Measurements from ENCODE around the gene NOX3.
"Not testable (repeated sequence)": the region's sequence is repeated elsewhere in the genome, so short reads cannot be mapped to it uniquely, and the experiment has no call there.

Gene NOX3

DNA sequence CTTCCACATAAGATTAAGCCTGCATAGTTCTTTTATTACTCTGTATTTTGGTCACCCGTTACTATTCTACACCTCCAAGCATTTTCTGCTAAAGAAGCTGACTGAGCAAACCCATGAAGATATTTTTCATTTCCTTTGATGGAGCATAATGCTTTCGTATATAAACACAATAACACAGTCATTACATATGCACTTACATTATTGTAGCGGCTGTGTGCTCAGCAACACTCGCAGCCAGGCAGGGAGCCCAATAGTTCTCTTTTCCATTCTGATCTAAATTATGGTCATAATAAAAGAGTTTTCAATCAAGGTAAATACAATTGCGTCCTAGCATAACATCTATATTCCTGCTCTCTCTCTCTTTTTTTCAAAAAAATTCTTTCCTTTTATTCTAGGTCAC lies 71.7 kb downstream of the NOX3 start:
- no peak overlapping the region for H3K4me3 Mint-ChIP-seq
- DNase-seq, result no peak
- no peaks in the 10 kb centered on the region for H3K27me3 Mint-ChIP-seq
- H3K9me3 Mint-ChIP-seq, result peaks cover 9 to 18% of the 10 kb centered on the region in 2 donors
- peaks cover 13% of the 10 kb centered on the region for H3K4me1 Mint-ChIP-seq
- ATAC-seq, result no peak
- no peak overlapping the region for H3K27ac Mint-ChIP-seq

DNA sequence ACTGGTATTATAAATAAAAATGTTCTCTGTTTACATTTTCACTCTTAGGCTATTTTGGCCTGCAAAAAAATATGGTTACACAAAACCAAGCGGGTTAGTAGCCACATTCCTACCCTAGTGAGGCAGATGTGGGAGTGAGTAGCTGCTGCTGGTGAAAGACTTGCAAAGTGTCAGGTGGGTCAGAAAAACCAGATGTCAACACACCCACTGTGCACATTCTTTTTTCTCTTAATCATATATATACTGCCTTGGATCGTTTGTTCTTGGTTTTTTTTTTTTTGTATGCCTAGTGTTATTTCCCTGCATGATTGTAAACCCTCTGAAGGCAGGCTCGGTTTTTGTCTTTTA lies 73.3 kb downstream of the NOX3 start:
- DNase-seq (no peak), ATAC-seq (no peak)
- Mint-ChIP-seq H3K9me3 (peaks cover under 1 to 13% of the 10 kb centered on the region in 2 donors), H3K4me1 (peaks cover 10% of the 10 kb centered on the region), H3K4me3 (no peak overlapping the region), H3K27me3 (no peaks in the 10 kb centered on the region), H3K27ac (no peak overlapping the region)

DNA sequence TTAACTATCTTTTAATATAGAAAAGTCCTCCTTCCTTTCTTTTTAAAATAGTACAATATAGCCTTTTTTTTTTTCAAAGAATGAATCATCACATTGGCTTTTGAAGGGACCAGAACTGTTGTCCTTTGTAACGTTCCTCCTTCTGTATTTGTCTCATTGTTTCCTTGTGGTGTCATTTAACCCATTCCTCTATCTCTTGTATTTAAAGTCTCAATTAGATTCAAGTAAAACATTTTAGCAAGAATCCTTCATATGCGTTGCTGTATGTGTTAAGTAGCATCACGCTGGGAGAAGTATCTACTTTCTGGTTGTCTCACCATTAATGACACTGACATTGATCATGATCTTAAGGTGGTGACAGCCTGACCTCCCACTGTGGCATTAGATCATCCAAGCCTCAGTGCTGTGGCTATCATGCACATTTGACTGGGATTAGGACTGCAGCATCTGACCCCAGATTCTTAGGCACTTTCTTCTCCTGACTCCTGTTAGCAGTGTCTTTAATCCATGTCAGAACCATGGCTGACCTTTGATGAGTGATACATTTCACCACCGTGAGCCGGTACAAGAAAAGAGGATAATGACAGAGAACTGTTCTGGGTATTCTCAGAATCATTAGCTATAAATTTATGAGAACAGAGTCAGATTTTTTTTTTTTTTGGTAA lies 73.8 kb downstream of the NOX3 start:
- Mint-ChIP-seq H3K27ac (no peak overlapping the region), H3K4me3 (no peak overlapping the region), H3K27me3 (no peaks in the 10 kb centered on the region), H3K9me3 (peaks cover 0 to 10% of the 10 kb centered on the region in 2 donors), H3K4me1 (peaks cover 10% of the 10 kb centered on the region)
- DNase-seq, result no peak
- no peak for ATAC-seq

DNA sequence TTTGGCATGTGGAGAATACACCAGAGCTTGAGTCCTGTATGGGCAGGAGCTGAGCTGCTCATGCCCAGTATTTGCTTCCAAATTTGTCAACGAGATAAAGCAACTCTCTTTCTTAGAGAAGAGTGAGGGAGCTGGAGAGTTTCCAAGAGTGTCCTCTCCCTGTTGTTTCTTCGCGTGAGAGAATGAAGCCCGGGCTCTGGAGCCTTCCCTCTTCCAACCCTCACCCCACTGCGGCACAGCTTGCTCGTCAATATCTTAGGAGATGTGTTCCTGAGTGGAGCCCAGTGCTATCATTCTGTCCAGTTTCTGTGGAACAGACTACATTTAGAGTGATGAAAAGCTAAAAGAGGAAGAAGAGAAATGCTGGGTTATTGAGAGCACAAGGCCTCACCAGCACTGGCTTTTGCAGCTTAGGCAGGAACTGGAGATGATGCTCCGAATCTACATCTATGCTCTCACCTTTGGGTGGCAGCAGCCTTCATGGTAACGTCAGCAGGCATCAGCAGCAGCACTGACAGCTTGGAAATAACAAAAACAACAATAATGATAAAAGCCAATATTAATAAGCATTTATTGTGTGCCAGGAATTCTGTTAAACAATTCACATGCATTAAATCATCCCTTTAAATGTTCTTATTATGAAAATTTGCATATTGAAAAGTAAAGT lies 74.8 kb downstream of the NOX3 start:
- Mint-ChIP-seq H3K4me3 (no peak overlapping the region), H3K27me3 (no peaks in the 10 kb centered on the region), H3K27ac (no peak overlapping the region), H3K4me1 (peaks cover 10% of the 10 kb centered on the region), H3K9me3 (peaks cover 0 to 13% of the 10 kb centered on the region in 2 donors)
- DNase-seq (no peak), ATAC-seq (no peak)

DNA sequence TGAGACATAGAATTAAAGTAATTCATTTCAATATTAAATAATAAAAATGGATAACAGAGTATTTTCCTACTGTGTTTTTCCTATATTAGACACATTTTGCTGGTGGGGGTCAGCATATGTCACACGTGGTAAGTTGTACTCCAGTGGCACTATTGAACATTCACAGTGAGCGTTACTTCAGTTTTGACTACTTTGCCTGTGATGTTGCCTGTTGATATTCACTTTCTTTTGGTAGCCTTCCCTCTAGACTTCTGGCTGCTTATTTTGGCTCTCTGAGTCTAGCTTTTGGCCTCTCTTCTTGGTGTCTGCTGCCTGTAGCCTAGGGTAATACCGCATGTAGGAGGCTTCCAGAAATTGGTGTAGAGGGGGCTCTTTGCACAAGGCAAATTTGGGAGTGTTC lies 76.9 kb downstream of the NOX3 start:
- H3K27me3 Mint-ChIP-seq, result no peaks in the 10 kb centered on the region
- H3K27ac Mint-ChIP-seq, result no peak overlapping the region
- ATAC-seq, result no peak
- no peak for DNase-seq
- H3K4me1 Mint-ChIP-seq, result peaks cover 10% of the 10 kb centered on the region
- peaks cover 0 to 7% of the 10 kb centered on the region in 2 donors for H3K9me3 Mint-ChIP-seq
- no peak overlapping the region for H3K4me3 Mint-ChIP-seq

DNA sequence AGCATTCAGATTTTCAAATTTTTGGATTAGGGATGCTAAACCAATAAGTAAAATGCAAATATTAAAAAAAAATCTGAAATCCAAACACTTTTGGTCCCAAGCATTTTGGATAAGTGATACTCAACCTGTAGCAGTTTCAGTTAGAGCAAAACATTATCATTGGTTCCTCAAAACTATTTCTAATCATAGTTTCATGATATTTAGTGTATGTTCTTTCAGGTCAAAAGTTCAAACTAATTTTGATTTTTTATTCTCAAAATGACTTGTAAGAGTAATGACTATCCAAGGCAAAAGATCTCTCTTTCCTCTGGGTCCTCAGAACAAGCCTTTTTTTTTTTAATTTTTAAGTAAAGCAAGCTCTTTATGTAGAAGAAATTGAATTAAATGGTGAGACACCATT lies 77.4 kb downstream of the NOX3 start:
- peaks cover 10% of the 10 kb centered on the region for H3K4me1 Mint-ChIP-seq
- DNase-seq, result no peak
- H3K4me3 Mint-ChIP-seq, result no peak overlapping the region
- peaks cover 0 to 7% of the 10 kb centered on the region in 2 donors for H3K9me3 Mint-ChIP-seq
- no peak for ATAC-seq
- H3K27ac Mint-ChIP-seq, result no peak overlapping the region
- peaks cover 2% of the 10 kb centered on the region for H3K27me3 Mint-ChIP-seq

DNA sequence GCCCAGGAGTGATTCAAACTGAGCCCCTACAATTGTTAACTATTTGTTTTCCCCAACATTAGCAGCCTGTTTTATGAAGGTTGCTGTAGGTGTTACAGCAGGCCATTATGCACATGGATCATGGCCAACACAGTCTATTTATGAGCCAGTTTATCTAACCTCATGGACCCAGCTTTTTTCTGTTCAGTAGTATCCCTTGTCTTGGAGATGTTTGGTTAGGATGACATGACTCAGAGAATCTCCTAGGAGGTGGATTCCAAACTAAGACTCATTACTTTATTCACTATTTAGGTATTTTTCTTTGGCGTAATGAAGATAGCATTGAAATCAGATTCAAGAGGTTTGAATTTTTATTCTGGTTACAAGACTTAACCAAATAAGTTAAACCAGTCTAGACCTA lies 78.6 kb downstream of the NOX3 start:
- H3K4me3 Mint-ChIP-seq, result no peak overlapping the region

DNA sequence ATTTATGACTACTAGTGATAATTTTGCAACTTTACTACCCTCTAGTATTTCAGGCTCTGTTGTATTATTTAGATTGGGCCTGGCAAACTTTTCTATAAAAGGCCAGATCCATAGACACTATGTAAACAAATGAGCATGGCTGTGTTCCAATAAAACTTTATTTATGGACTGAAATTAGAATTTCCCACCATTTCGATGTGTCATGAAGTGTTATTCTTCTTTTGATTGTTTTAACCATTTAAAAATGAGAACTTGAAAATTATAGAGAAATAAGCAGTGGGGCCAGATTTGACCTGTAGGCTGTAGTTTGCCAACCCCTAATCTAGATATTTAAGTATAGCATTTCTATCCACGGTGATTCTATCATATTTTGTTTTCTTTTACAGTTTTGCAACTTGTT lies 79.8 kb downstream of the NOX3 start:
- peaks cover 10% of the 10 kb centered on the region for H3K27me3 Mint-ChIP-seq
- H3K4me3 Mint-ChIP-seq, result no peak overlapping the region
- ATAC-seq (no peak), DNase-seq (no peak)
- H3K4me1 Mint-ChIP-seq, result peaks cover 5% of the 10 kb centered on the region
- no peak overlapping the region for H3K27ac Mint-ChIP-seq
- H3K9me3 Mint-ChIP-seq, result peaks cover 0 to 7% of the 10 kb centered on the region in 2 donors

More for the DNA sequence above, 78.6 kb downstream of the NOX3 start:
- H3K9me3 Mint-ChIP-seq, result peaks cover 0 to 7% of the 10 kb centered on the region in 2 donors
- ATAC-seq (no peak), DNase-seq (no peak)
- no peak overlapping the region for H3K27ac Mint-ChIP-seq
- H3K4me1 Mint-ChIP-seq, result peaks cover 10% of the 10 kb centered on the region
- peaks cover 10% of the 10 kb centered on the region for H3K27me3 Mint-ChIP-seq

DNA sequence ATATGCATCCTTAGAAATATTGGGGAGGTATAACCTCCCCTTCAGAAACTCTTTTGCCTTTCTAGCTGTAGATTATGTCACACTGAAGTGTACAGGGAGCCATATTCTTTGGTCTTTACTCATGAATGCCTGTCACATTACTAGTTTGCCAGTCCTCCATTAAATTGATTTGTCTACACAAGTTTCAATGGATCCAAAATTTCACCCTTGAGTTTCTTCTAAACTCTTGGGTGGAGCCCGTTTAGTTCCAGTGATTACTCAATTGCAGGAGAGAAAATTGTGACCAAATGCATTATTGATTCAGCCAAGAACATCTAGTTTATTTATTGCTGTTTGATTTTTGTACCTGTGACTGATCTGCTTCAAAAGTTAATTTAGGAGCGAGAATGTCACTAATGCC lies 81.0 kb downstream of the NOX3 start:
- no peak overlapping the region for H3K4me3 Mint-ChIP-seq
- H3K27me3 Mint-ChIP-seq, result peaks cover 10% of the 10 kb centered on the region
- peaks cover 5% of the 10 kb centered on the region for H3K4me1 Mint-ChIP-seq
- ATAC-seq (no peak), DNase-seq (no peak)
- peaks cover 0 to 7% of the 10 kb centered on the region in 2 donors for H3K9me3 Mint-ChIP-seq
- H3K27ac Mint-ChIP-seq, result no peak overlapping the region

DNA sequence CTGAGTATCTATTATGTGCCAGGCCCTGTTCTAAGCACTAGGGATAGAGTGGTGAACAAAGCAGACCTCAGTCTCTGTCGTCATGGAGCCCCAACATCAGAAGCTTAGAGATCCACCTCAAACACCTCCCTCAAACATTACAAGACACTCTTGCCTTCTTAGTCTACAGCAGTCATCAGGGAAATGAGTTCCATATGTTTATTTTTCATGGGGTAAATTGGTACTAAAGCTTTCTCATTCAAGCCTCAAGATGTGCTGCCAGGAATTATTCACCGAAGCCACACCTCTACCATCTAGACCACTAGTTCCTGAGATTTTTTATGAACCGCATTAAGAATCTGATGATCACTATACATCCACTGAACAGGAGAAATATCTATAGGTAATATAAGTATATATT lies 82.4 kb downstream of the NOX3 start:
- Mint-ChIP-seq H3K27ac (no peak overlapping the region), H3K27me3 (peaks cover 10% of the 10 kb centered on the region), H3K9me3 (peaks cover 0 to 7% of the 10 kb centered on the region in 2 donors), H3K4me3 (no peak overlapping the region), H3K4me1 (no peaks in the 10 kb centered on the region)
- ATAC-seq (no peak), DNase-seq (no peak)

DNA sequence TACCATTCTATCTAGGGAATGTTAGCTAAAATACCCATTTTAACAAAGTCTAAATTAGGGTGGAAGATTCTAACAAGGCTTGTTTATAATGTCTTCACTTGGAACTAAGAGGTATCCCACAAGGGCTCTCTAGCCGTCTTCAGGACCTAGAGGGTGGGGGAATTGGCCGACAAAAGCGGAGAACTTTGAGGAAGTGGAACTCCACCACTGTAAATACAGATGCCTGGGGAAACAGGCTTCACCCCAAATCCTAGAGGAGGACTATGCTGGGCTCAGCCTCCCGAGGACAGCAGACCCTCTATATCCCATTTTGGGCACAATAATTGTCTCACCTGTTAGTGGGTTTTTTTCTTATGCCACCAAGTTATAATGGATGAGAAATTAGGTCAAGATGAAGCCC lies 83.4 kb downstream of the NOX3 start:
- DNase-seq (no peak), ATAC-seq (no peak)
- Mint-ChIP-seq H3K27me3 (peaks cover 10% of the 10 kb centered on the region), H3K27ac (no peak overlapping the region), H3K4me1 (no peaks in the 10 kb centered on the region), H3K4me3 (no peak overlapping the region), H3K9me3 (peaks cover 0 to 7% of the 10 kb centered on the region in 2 donors)

DNA sequence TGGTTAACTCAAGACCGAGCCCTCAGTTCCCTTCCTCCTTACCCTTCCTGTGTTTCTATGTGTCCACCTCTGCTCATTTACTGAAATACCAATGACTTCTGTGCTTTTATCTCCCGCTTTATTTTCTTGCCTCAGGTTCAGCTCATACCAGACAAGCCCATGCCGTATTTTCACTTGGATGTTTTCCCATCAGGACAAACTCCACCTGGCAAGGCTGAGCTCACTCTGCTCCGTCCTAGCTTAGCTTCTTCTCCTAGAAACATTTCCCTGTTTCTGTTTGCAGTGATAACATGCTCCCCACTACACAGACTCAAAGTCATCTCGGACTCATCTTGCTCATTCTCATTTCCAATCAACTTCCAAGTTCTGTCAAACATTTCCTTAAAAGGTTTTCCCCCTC lies 84.4 kb downstream of the NOX3 start:
- no peak overlapping the region for H3K27ac Mint-ChIP-seq
- peaks cover 10% of the 10 kb centered on the region for H3K27me3 Mint-ChIP-seq
- no peaks in the 10 kb centered on the region for H3K4me1 Mint-ChIP-seq
- no peak overlapping the region for H3K4me3 Mint-ChIP-seq
- ATAC-seq (no peak), DNase-seq (no peak)
- H3K9me3 Mint-ChIP-seq, result peaks cover 4 to 5% of the 10 kb centered on the region in 2 donors

DNA sequence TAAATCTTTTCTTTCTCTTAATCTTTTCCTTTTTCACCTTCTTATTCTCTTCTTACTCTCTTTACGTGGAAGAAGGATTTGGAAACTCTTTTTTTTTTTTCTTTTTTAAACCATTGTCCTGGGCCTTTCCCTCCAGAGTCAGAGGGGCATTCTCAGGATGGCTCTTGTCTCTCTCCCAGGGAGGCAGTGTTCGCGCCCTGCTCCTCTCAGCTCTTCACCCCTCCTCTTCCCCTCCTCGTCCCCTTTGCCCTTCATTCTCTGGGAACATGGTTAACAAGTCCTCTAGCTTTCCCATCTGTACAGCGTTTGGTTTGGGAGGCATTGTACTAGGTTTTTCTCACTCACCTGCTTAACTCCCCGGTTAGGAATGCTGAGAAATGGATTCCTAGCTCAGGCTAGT lies 89.3 kb downstream of the NOX3 start:
- no peak overlapping the region for H3K4me3 Mint-ChIP-seq
- peak overlapping the region in 1 of 2 donors; percentile 35 for H3K27ac Mint-ChIP-seq
- peaks cover 5% of the 10 kb centered on the region for H3K4me1 Mint-ChIP-seq
- ATAC-seq (no peak), DNase-seq (no peak)
- H3K27me3 Mint-ChIP-seq, result no peaks in the 10 kb centered on the region
- H3K9me3 Mint-ChIP-seq, result peaks cover 8 to 14% of the 10 kb centered on the region in 2 donors

DNA sequence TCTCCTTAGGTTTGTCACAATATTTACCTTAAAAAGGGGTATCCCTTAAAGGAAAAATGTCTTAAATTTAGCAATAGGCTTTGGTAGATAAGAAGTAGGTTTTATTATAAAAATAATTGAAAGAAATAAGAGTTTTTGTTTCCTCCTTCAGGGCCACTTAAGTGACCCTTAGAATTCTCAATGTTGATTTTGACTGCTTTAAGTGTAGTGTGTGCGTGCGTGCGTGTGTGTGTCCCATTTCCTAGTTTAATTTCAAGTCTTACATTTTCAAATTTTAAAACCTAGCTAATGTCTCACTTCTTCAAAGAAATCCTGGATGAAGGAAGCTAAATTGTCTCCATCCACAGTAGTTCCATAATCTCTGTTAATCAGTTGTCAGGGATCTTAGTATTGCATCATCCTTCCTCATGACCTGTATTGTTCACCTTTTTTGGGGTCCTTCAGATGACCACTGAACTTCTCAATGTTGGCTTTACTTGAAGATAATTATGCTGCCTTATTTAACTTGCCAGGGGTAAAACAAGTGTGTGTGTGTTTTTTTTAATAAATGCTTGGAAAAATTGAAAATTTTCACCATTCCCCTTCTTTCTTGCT lies 90.7 kb downstream of the NOX3 start:
- H3K27me3 Mint-ChIP-seq, result no peaks in the 10 kb centered on the region
- peak overlapping the region; percentile 57 to 77 for H3K27ac Mint-ChIP-seq
- peaks cover 5% of the 10 kb centered on the region for H3K4me1 Mint-ChIP-seq
- ATAC-seq (no peak), DNase-seq (no peak)
- peaks cover 8 to 14% of the 10 kb centered on the region in 2 donors for H3K9me3 Mint-ChIP-seq
- H3K4me3 Mint-ChIP-seq, result no peak overlapping the region

DNA sequence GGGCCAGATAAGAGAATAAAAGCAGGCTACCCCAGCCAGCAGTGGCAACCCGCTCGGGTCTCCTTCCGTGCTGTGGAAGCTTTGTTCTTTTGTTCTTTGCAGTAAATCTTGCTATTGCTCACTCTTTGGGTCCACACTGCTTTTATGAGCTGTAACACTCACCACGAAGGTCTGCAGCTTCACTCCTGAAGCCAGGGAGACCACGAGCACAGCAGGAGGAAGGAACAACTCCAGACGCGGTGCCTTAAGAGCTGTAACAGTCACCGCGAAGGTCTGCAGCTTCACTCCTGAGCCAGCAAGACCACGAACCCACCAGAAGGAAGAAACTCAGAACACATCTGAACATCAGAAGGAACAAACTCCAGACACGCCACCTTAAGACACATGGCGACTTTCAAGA lies 91.6 kb downstream of the NOX3 start:
- not testable (repeated sequence) for ATAC-seq, H3K27me3 Mint-ChIP-seq, DNase-seq, H3K4me1 Mint-ChIP-seq, H3K4me3 Mint-ChIP-seq, H3K27ac Mint-ChIP-seq
- peaks cover 13 to 23% of the 10 kb centered on the region in 2 donors for H3K9me3 Mint-ChIP-seq

DNA sequence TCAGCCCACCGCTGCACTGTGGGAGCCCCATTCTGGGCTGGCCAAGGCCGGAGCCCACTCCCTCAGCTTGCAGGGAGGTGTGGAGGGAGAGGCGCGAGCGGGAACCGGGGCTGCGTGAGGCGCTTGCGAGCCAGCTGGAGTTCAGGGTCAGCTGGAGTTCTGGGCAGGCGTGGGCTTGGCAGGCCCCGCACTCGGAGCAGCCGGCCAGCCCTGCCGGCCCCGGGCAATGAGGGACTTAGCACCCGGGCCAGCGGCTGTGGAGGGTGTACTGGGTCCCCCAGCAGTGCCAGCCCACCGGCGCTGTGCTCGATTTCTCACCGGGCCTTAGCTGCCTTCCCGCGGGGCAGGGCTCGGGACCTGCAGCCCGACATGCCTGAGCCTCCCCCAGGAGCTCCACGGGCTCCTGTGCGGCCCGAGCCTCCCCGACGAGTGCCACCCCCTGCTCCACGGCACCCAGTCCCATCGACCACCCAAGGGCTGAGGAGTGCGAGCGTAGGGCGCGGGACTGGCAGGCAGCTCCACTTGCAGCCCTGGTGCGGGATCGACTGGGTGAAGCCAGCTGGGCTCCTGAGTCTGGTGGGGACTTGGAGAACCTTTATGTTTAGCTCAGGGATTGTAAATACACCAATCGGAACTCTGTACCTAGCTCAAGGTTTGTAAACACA lies 92.5 kb downstream of the NOX3 start:
- not testable (repeated sequence) for DNase-seq, ATAC-seq, H3K27me3 Mint-ChIP-seq, H3K4me1 Mint-ChIP-seq, H3K27ac Mint-ChIP-seq, H3K4me3 Mint-ChIP-seq
- peaks cover 13 to 25% of the 10 kb centered on the region in 2 donors for H3K9me3 Mint-ChIP-seq

Measured in stimulated activated naive CD8-positive, alpha-beta T cell treated with anti-CD3 and anti-CD28 coated beads, Interleukin-15, amount 100 ng/mL, for 72 hours (primary cell).